K562 (cell line): ENCODE results near the gene MYCN. TPM values are rescaled to one million over a fixed set of nuclear protein-coding genes. Genes with fewer than 3 reads are reported as not detected.

Experiments
- BRD4 ChIP-seq: fragments of 200-600 bp; sonication (generic); IDR thresholded peaks from 2 replicates; pipeline ENCODE4 v1.6.1; 2017; ENCODE audit warnings: inconsistent platforms
- HNRNPK ChIP-seq: fragments of 200-400 bp; formaldehyde crosslinking; IDR thresholded peaks from one replicate; pipeline ENCODE4 v1.6.1; 2018; ENCODE audit warnings: mild to moderate bottlenecking, low read depth, low read length; ENCODE audit not compliant: poor library complexity, severe bottlenecking
- HSF4 ChIP-seq: fragments of 250-450 bp; sonication (Bioruptor Pico); IDR thresholded peaks from 2 replicates; pipeline ENCODE4 v2.1.2; 2022; ENCODE audit warnings: mild to moderate bottlenecking, moderate library complexity, borderline replicate concordance
- MIER1 ChIP-seq: fragments of 450-650 bp; IDR thresholded peaks from 2 replicates; pipeline ENCODE4 v1.6.1; 2016; ENCODE audit warnings: antibody characterized with exemption, mild to moderate bottlenecking, low read depth
- SMC3 ChIP-seq: conservative IDR thresholded peaks from 2 replicates; pipeline ENCODE4 v1.6.1; 2011; ENCODE audit warnings: low read depth, low read length, improper control_type of control experiment; ENCODE audit not compliant: insufficient read depth
- SNRNP70 ChIP-seq: fragments of 200-400 bp; formaldehyde crosslinking; optimal IDR thresholded peaks from 2 replicates; pipeline ENCODE3; 2017; ENCODE audit warnings: low read depth, low read length
- polyA plus RNA-seq, 8 experiments: library from polyadenylated mRNA; depleted of rRNA in 4 of 8; stranded (reverse) in 5 of 8; unstranded in 3 of 8; fragments of >200 nt; fragmentation: Nextera tagmentation in 2 of 8; fragmentation: Illumina TruSeq in 1 of 8; extraction: Ambion mirVana in 2 of 8; extraction: Trizol in 1 of 8; gene quantifications; 2 replicates each; pipeline versions ENCODE4 v1.2.1 to v1.2.3, GENCODE V29; 2011 to 2014; ENCODE audit warnings: inconsistent platforms in 1 of 8, missing spikeins in 1 of 8
- total RNA-seq, 7 experiments: library from RNA; depleted of rRNA in 6 of 7; stranded (reverse); fragments of >200 nt in 6 of 7; fragmentation: Illumina TruSeq in 2 of 7; extraction: Trizol in 2 of 7; gene quantifications; 2 replicates each; pipeline versions ENCODE4 v1.2.1 to v1.2.3, GENCODE V29; 2011 to 2021; ENCODE audit warnings: low replicate concordance in 1 of 7
- TF ChIP-seq, protein P1 (sequence below): fragments of 200-600 bp; sonication (generic); IDR thresholded peaks from one replicate; pipeline ENCODE4 v1.6.1; 2012; ENCODE audit warnings: mild to moderate bottlenecking, low read depth, low read length, inconsistent platforms

MYCN gene
- total and polyA plus RNA-seq, 9 of the 15 experiments (the other 6 are each of a cell fraction or from before 2014, with no cell fraction given), result not detected

DNA sequence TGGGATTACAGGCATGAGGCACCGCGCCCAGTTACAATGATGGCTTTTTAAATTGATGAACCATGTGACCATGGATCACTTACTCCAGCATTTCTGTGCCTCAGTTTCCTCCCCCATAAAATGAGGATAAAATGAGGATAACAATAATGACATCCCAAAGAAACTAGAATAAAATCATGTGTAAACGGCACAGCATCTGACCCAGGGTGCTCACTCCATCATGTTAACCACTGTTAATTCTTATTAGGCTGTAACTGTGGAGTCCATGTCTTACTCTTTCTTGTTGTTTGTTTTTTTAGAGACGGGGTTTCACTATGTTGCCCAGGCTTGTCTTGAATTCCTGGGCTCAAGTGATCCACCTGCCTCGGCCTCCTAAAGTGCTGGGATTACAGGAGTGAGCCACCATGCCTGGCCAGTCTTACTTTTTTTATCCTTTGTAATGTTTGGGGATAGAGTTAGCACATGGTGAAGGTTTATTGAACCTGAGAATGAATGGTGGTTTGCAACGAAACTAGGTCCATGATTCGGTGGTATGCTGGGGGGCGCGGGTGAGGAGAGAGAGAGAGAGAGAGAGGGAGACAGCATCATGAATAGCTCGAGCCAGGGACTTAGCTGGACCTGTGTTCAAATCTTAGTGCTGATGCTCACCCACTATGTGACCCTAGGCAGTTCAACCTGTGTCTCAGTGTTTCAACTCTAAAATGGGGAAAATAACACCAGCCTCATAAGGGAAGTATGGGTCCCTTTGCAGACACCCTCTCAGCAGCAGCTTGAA lies 52.3 kb downstream of the MYCN start (continued):
- TF ChIP-seq HNRNPK, result no peak
- no peak for TF ChIP-seq MIER1
- TF ChIP-seq SNRNP70, result no peak
- TF ChIP-seq, protein P1, sequence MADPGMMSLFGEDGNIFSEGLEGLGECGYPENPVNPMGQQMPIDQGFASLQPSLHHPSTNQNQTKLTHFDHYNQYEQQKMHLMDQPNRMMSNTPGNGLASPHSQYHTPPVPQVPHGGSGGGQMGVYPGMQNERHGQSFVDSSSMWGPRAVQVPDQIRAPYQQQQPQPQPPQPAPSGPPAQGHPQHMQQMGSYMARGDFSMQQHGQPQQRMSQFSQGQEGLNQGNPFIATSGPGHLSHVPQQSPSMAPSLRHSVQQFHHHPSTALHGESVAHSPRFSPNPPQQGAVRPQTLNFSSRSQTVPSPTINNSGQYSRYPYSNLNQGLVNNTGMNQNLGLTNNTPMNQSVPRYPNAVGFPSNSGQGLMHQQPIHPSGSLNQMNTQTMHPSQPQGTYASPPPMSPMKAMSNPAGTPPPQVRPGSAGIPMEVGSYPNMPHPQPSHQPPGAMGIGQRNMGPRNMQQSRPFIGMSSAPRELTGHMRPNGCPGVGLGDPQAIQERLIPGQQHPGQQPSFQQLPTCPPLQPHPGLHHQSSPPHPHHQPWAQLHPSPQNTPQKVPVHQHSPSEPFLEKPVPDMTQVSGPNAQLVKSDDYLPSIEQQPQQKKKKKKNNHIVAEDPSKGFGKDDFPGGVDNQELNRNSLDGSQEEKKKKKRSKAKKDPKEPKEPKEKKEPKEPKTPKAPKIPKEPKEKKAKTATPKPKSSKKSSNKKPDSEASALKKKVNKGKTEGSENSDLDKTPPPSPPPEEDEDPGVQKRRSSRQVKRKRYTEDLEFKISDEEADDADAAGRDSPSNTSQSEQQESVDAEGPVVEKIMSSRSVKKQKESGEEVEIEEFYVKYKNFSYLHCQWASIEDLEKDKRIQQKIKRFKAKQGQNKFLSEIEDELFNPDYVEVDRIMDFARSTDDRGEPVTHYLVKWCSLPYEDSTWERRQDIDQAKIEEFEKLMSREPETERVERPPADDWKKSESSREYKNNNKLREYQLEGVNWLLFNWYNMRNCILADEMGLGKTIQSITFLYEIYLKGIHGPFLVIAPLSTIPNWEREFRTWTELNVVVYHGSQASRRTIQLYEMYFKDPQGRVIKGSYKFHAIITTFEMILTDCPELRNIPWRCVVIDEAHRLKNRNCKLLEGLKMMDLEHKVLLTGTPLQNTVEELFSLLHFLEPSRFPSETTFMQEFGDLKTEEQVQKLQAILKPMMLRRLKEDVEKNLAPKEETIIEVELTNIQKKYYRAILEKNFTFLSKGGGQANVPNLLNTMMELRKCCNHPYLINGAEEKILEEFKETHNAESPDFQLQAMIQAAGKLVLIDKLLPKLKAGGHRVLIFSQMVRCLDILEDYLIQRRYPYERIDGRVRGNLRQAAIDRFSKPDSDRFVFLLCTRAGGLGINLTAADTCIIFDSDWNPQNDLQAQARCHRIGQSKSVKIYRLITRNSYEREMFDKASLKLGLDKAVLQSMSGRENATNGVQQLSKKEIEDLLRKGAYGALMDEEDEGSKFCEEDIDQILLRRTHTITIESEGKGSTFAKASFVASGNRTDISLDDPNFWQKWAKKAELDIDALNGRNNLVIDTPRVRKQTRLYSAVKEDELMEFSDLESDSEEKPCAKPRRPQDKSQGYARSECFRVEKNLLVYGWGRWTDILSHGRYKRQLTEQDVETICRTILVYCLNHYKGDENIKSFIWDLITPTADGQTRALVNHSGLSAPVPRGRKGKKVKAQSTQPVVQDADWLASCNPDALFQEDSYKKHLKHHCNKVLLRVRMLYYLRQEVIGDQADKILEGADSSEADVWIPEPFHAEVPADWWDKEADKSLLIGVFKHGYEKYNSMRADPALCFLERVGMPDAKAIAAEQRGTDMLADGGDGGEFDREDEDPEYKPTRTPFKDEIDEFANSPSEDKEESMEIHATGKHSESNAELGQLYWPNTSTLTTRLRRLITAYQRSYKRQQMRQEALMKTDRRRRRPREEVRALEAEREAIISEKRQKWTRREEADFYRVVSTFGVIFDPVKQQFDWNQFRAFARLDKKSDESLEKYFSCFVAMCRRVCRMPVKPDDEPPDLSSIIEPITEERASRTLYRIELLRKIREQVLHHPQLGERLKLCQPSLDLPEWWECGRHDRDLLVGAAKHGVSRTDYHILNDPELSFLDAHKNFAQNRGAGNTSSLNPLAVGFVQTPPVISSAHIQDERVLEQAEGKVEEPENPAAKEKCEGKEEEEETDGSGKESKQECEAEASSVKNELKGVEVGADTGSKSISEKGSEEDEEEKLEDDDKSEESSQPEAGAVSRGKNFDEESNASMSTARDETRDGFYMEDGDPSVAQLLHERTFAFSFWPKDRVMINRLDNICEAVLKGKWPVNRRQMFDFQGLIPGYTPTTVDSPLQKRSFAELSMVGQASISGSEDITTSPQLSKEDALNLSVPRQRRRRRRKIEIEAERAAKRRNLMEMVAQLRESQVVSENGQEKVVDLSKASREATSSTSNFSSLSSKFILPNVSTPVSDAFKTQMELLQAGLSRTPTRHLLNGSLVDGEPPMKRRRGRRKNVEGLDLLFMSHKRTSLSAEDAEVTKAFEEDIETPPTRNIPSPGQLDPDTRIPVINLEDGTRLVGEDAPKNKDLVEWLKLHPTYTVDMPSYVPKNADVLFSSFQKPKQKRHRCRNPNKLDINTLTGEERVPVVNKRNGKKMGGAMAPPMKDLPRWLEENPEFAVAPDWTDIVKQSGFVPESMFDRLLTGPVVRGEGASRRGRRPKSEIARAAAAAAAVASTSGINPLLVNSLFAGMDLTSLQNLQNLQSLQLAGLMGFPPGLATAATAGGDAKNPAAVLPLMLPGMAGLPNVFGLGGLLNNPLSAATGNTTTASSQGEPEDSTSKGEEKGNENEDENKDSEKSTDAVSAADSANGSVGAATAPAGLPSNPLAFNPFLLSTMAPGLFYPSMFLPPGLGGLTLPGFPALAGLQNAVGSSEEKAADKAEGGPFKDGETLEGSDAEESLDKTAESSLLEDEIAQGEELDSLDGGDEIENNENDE, result no peak
- no peak for TF ChIP-seq BRD4
- TF ChIP-seq SMC3, result no peak
- no peak for TF ChIP-seq HSF4 (CRISPR knock-in tag)
